Peyer's patch (tissue), 4 donors: ENCODE measurements around the gene PELI3. TPM values are rescaled to one million over a fixed set of nuclear protein-coding genes. Genes with fewer than 3 reads are reported as not detected.

Experiments used
- DNase-seq, 3 donors: peaks; one replicate each; pipeline ENCODE4 v3.0.0-alpha.2; 2017 to 2019
- H3K27ac ChIP-seq, 4 donors: fragments of 200-600 bp; sonication (generic); one replicate each; pipeline ENCODE4 v1.5.1; 2016 to 2019
- H3K27me3 ChIP-seq, 2 donors: fragments of 200-600 bp; sonication (generic); one replicate each; pipeline ENCODE4 v1.5.1; 2019
- H3K36me3 ChIP-seq, 3 donors: fragments of 200-600 bp; sonication (generic); one replicate each; pipeline ENCODE4 v1.5.1; 2016 to 2019
- H3K4me1 ChIP-seq, 4 donors: fragments of 200-600 bp; sonication (generic); one replicate each; pipeline ENCODE4 v1.5.1; 2016 to 2019
- H3K4me3 ChIP-seq, 4 donors: fragments of 200-600 bp; sonication (generic); 1 replicate in 3 of 4; 2 replicates in 1 of 4; pipeline ENCODE4 v1.5.1; 2016 to 2019; ENCODE audit warnings: mild to moderate bottlenecking in 1 of 4
- H3K9me3 ChIP-seq, 4 donors: fragments of 200-600 bp; sonication (generic); one replicate each; pipeline ENCODE4 v1.5.1; 2016 to 2019; ENCODE audit warnings: mild to moderate bottlenecking in 1 of 4
- CTCF ChIP-seq, 6 experiments: fragments of 450-650 bp in 4 of 6; fragments of 200-600 bp in 2 of 6; sonication (generic) in 1 of 6; IDR thresholded peaks; one replicate each; pipeline ENCODE4 v1.5.1; 2017 to 2019; ENCODE audit warnings: antibody characterized with exemption in 6 of 6, mild to moderate bottlenecking in 3 of 6, moderate library complexity in 1 of 6
- POLR2A ChIP-seq, 2 donors: fragments of 450-650 bp; IDR thresholded peaks; one replicate each; pipeline ENCODE4 v1.5.1; 2017; ENCODE audit warnings: antibody characterized with exemption in 2 of 2, mild to moderate bottlenecking in 2 of 2, moderate library complexity in 2 of 2
- total RNA-seq, 4 donors: library from RNA; depleted of rRNA; stranded (reverse); fragments of >200 nt; gene quantifications; one replicate each; pipeline ENCODE4 v1.1.0, GENCODE V29; 2016

Gene PELI3
- total RNA-seq, 4 donors from 2014 or later: 5.6 to 11.6 (median 10.0) TPM

- DNase-seq: no peak
- TF ChIP-seq CTCF (IDR thresholded peaks at IDR 0.05) (no peak), POLR2A (IDR thresholded peaks at IDR 0.05) (no peak)
- no peak overlapping the region for H3K27ac ChIP-seq
- peaks cover 0 to 8% (median under 1%) of the 10 kb centered on the region in 4 donors for H3K4me1 ChIP-seq
- no peaks in the 10 kb centered on the region for H3K27me3 ChIP-seq
- no peaks in the 10 kb centered on the region for H3K9me3 ChIP-seq
- H3K36me3 ChIP-seq: peaks cover 0 to 19% (median 0%) of the 10 kb centered on the region in 3 donors
- no peak overlapping the region for H3K4me3 ChIP-seq
Measured at GRCh38 chr11:66475349-66476172, 8.9 kb downstream of the PELI3 start.

- no peaks in the 10 kb centered on the region for H3K27me3 ChIP-seq
- H3K36me3 ChIP-seq: peaks cover 0 to 19% (median 0%) of the 10 kb centered on the region in 3 donors
- H3K27ac ChIP-seq: no peak overlapping the region
- no peak for TF ChIP-seq POLR2A (IDR thresholded peaks at IDR 0.05)
- TF ChIP-seq CTCF (IDR thresholded peaks at IDR 0.05): no peak
- no peaks in the 10 kb centered on the region for H3K9me3 ChIP-seq
- no peak for DNase-seq
- peaks cover 0 to 8% (median 3%) of the 10 kb centered on the region in 4 donors for H3K4me1 ChIP-seq
- H3K4me3 ChIP-seq: no peak overlapping the region
Measured at GRCh38 chr11:66476173-66476840, 9.6 kb downstream of the PELI3 start.

- no peak for TF ChIP-seq POLR2A (IDR thresholded peaks at IDR 0.05)
- no peak for TF ChIP-seq CTCF (IDR thresholded peaks at IDR 0.05)
- Histone ChIP-seq H3K9me3 (no peaks in the 10 kb centered on the region), H3K4me3 (no peak overlapping the region), H3K36me3 (peaks cover 0 to 19% (median 0%) of the 10 kb centered on the region in 3 donors), H3K27ac (no peak overlapping the region), H3K27me3 (no peaks in the 10 kb centered on the region), H3K4me1 (peaks cover 0 to 8% (median 3%) of the 10 kb centered on the region in 4 donors)
- DNase-seq: no peak
Measured at GRCh38 chr11:66476841-66477251, 10.1 kb downstream of the PELI3 start.

- TF ChIP-seq POLR2A (IDR thresholded peaks at IDR 0.05) (no peak), CTCF (IDR thresholded peaks at IDR 0.05) (no peak)
- H3K4me1 ChIP-seq: peaks cover 0 to 8% (median 3%) of the 10 kb centered on the region in 4 donors
- no peak for DNase-seq
- peaks cover 0 to 13% (median 0%) of the 10 kb centered on the region in 3 donors for H3K36me3 ChIP-seq
- H3K27me3 ChIP-seq: no peaks in the 10 kb centered on the region
- no peak overlapping the region for H3K4me3 ChIP-seq
- no peak overlapping the region for H3K27ac ChIP-seq
- no peaks in the 10 kb centered on the region for H3K9me3 ChIP-seq
Measured at GRCh38 chr11:66477263-66478201, 10.8 kb downstream of the PELI3 start.
